SH-SY5Y (cell line): Measurements from ENCODE around the gene ARFRP1.

Source experiments
- GATA2 ChIP-seq: IDR thresholded peaks from 2 replicates; pipeline ENCODE4 v1.6.1; 2011; ENCODE audit warnings: mild to moderate bottlenecking, low read depth, low read length
- GATA3 ChIP-seq: IDR thresholded peaks from 2 replicates; pipeline ENCODE4 v1.6.1; 2011; ENCODE audit warnings: low read depth, mild to moderate bottlenecking, low read length, moderate library complexity

- TF ChIP-seq GATA2 (no peak), GATA3 (no peak)
Measured at GRCh38 chr20:63685269-63686026, 22.3 kb downstream of the ARFRP1 start.
